GM12878 (cell line): ENCODE measurements around the gene PYM1. TPM values are rescaled to one million over a fixed set of nuclear protein-coding genes. Genes with fewer than 3 reads are reported as not detected.
A peak's percentile ranks its signal among the peaks of the same experiment; 100 is the strongest.
"Not testable (repeated sequence)": the region's sequence is repeated elsewhere in the genome, so short reads cannot be mapped to it uniquely, and the experiment has no call there.

Experiments
- ATAC-seq: fragments of 200-7000 bp; cut with Tn5 transposase; 3 replicates; pipeline ENCODE4 v1.9.1; 2020; ENCODE audit warnings: mild to moderate bottlenecking, moderate library complexity
- BruUV-seq: library from RNA; stranded (reverse); fragments of 400-500 nt; replicated peaks from 2 replicates; lab custom pipeline; 2021; lab: Mats Ljungman, UMichigan
- CTCF ChIA-PET: fragments of 300-600 bp; sonication (Branson Sonifier 250); formaldehyde crosslinking; extraction: SDS; loops from one replicate; lab custom pipeline; 2021; ENCODE audit warnings: inconsistent platforms; lab: Yijun Ruan, JAX
- POLR2A ChIA-PET: fragments of 350-600 bp; formaldehyde crosslinking; extraction: SDS; loops from one replicate; lab custom pipeline; 2021; ENCODE audit warnings: inconsistent platforms; lab: Charles Lee
- RAD21 ChIA-PET: fragments of 300-600 bp; sonication (Branson Sonifier 250); formaldehyde crosslinking; loops from one replicate; lab custom pipeline; 2023; ENCODE audit warnings: antibody characterized with exemption; ENCODE audit not compliant: unreplicated experiment; lab: Charles Lee
- SMC1A ChIA-PET: fragments of 300-600 bp; sonication (Branson Sonifier 250); formaldehyde crosslinking; loops from one replicate; lab custom pipeline; 2023; ENCODE audit not compliant: unreplicated experiment, uncharacterized antibody; lab: Charles Lee
- DNase-seq: peaks from one replicate; pipeline ENCODE4 v3.0.0-alpha.2; 2011; ENCODE audit warnings: low read depth, low spot score
- FAIRE-seq: peaks from 3 replicates; lab custom pipeline; 2011; peaks lifted over from hg19 to GRCh38; lab: Jason Lieb, UNC
- H2AFZ ChIP-seq: 2 replicates; pipeline ENCODE4 v1.6.0; 2011; ENCODE audit warnings: low read depth, low read length, control low read depth; ENCODE audit not compliant: control insufficient read depth
- H3K27ac ChIP-seq: 2 replicates; pipeline ENCODE4 v1.5.1; 2011; ENCODE audit warnings: control low read depth; ENCODE audit not compliant: control insufficient read depth, insufficient read depth
- H3K27me3 ChIP-seq, 2 experiments: replicated peaks in 1 of 2; 2 replicates each; pipeline versions ENCODE4 v1.6.0 to v1.6.1; 2011; ENCODE audit warnings: low read length in 1 of 2; ENCODE audit not compliant: control insufficient read depth in 2 of 2, insufficient read depth in 2 of 2
- H3K36me3 ChIP-seq, 2 experiments: 2 replicates each; pipeline ENCODE4 v1.5.1; 2011; ENCODE audit warnings: low read length in 1 of 2; ENCODE audit not compliant: control insufficient read depth in 2 of 2, insufficient read depth in 2 of 2
- H3K4me1 ChIP-seq: 2 replicates; pipeline ENCODE4 v1.6.1; 2011; ENCODE audit warnings: mild to moderate bottlenecking, low read length, moderate library complexity, mixed read lengths; ENCODE audit not compliant: control insufficient read depth, insufficient read depth
- H3K4me2 ChIP-seq: 2 replicates; pipeline ENCODE4 v1.6.0; 2011; ENCODE audit warnings: control low read depth; ENCODE audit not compliant: control insufficient read depth, insufficient read depth
- H3K4me3 ChIP-seq: fragments of 200-600 bp; sonication (generic); 2 replicates; pipeline ENCODE4 v1.5.1; 2016
- H3K79me2 ChIP-seq: 2 replicates; pipeline ENCODE4 v1.6.0; 2011; ENCODE audit warnings: low read length; ENCODE audit not compliant: control insufficient read depth, insufficient read depth
- H3K9ac ChIP-seq: 2 replicates; pipeline ENCODE4 v1.8.0; 2011; ENCODE audit warnings: low read length, control low read depth, mixed read lengths; ENCODE audit not compliant: control insufficient read depth, insufficient read depth
- H3K9me3 ChIP-seq: replicated peaks from 3 replicates; pipeline ENCODE4 v1.5.1; 2011; ENCODE audit warnings: mild to moderate bottlenecking, low read length; ENCODE audit not compliant: control insufficient read depth, insufficient read depth
- H4K20me1 ChIP-seq: 2 replicates; pipeline ENCODE4 v1.6.0; 2011; ENCODE audit not compliant: control insufficient read depth, insufficient read depth
- CBX5 ChIP-seq: sonication (generic); IDR thresholded peaks from 2 replicates; pipeline ENCODE4 v1.6.1; 2016; ENCODE audit warnings: low read depth, moderate library complexity, mild to moderate bottlenecking, inconsistent platforms
- TARDBP ChIP-seq: IDR thresholded peaks from 2 replicates; pipeline ENCODE4 v1.6.1; 2016; ENCODE audit warnings: borderline replicate concordance
- WGBS: methylation state at CpG from one replicate; pipeline ENCODE4 v1.1.6; 2016; ENCODE audit warnings: low lambda C conversion rate; ENCODE audit not compliant: insufficient replicate concordance, insufficient coverage; ENCODE audit errors: missing lambda C conversion rate; 5-methylcytosine and 5-hydroxymethylcytosine counted together
- in situ Hi-C: fragments of 300-500 bp; cut with MboI; formaldehyde crosslinking; loops from 9 replicates; pipeline ENCODE4 v1.14.3; 2018; ENCODE audit warnings: mixed read lengths
- intact Hi-C: fragments of 100-400 bp; cut with micrococcal nuclease; formaldehyde crosslinking; loops from one replicate; pipeline ENCODE4 v1.14.2; 2022; ENCODE audit not compliant: unreplicated experiment
- polyA plus RNA-seq, 11 experiments: library from polyadenylated mRNA; depleted of rRNA in 4 of 11; unstranded in 6 of 11; stranded (reverse) in 5 of 11; fragments of >200 nt; fragmentation: Nextera tagmentation in 4 of 11; fragmentation: Illumina TruSeq in 1 of 11; extraction: Ambion mirVana in 4 of 11; extraction: Trizol in 1 of 11; gene quantifications; 1 replicate in 1 of 11; 2 replicates in 10 of 11; pipeline versions ENCODE4 v1.2.1 to v1.2.3, GENCODE V29; 2011 to 2016; ENCODE audit warnings: inconsistent platforms in 2 of 11, missing spikeins in 2 of 11, low read depth in 1 of 11
- total RNA-seq, 4 experiments: library from RNA; depleted of rRNA in 3 of 4; stranded (reverse); fragments of >200 nt in 3 of 4; fragmentation: Illumina TruSeq in 1 of 4; extraction: Trizol in 1 of 4; gene quantifications; 2 replicates each; pipeline versions ENCODE4 v1.2.1 to v1.2.3, GENCODE V29; 2013 to 2021

The PYM1 gene
- total and polyA plus RNA-seq, 10 of the 15 experiments (the other 5 are each of a cell fraction or from before 2014, with no cell fraction given) = 33.9 to 93.4 (median 55.8) TPM

DNA sequence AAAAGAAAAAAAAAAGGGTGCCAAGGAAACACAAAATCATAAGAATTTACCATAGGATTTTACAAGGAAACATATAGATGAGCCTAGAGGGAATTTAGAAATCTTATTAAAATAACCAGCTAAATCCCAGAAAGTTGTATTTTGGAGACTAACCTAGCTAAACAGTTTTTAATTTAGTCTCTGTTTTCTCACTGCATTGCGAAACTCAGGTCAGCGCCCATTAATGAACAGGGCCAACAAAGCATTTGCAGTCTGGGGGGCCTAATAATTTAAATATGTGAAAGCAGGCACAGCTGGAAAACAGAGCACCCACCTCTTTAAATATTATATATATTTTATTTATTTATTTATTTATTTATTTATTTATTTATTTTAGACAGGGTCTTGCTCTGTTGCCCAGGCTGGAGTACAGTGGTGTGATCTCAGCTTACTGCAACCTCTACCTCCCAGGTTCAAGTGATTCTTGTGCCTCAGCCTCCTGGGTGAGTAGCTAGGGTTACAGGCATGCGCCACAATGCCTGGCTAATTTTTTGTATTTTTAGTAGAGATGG, 61.2 kb downstream of the PYM1 start:
- H3K4me1 ChIP-seq, H3K27ac ChIP-seq, H4K20me1 ChIP-seq, in situ Hi-C loops, H3K9me3 ChIP-seq, H3K4me2 ChIP-seq, POLR2A ChIA-PET, FAIRE-seq, H3K36me3 ChIP-seq, H2AFZ ChIP-seq, H3K9ac ChIP-seq, H3K27me3 ChIP-seq, H3K79me2 ChIP-seq, DNase-seq, intact Hi-C loops, ATAC-seq, SMC1A ChIA-PET, RAD21 ChIA-PET, BruUV-seq, H3K4me3 ChIP-seq: not testable (repeated sequence)
- CTCF ChIA-PET = interaction anchor here (0.5 kb wide), 1 partner anchor 1462 kb away, joined by 3 read pairs; no protein-coding TSS in a partner anchor
- WGBS = 95% methylated on average over 3 of the region's 3 CpGs

DNA sequence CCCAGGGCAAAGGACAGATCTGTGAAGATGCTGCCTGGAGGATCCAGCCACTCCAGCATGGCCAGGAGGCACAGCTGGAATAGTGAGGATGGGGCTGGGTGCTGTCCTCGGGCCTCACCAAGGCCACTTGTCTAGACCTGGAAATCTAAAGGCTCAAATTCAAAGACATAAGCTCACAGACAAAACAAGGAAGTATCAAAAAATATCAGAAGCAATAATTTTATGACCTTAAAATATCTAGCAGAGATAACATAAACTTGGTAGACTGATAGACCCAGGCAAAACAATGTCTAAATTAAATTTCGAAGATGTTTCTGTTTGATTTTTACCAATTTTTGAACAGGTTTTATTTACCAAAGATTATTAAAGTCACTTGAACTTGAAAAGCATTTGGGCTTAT, 62.4 kb downstream of the PYM1 start:
- H3K27ac ChIP-seq = no peak overlapping the region
- H4K20me1 ChIP-seq = no peaks in the 10 kb centered on the region
- DNase-seq (no peak), ATAC-seq (no peak), FAIRE-seq (no peak)
- intact Hi-C loops = no loop called here
- H3K4me3 ChIP-seq = no peak overlapping the region
- ChIA-PET POLR2A (interaction anchor here (0.7 kb wide), 1 partner anchor 36 kb away, joined by 3 read pairs; the partner anchor contains the start of gene DNAJC14), RAD21 (no interaction called here), SMC1A (no interaction called here), CTCF (interaction anchor here (0.7 kb wide), 1 partner anchor 204 kb away, joined by 3 read pairs; no protein-coding TSS in a partner anchor)
- H3K36me3 ChIP-seq = no peaks in the 10 kb centered on the region
- H3K27me3 ChIP-seq = no peaks in the 10 kb centered on the region
- no peak overlapping the region for H3K4me2 ChIP-seq
- no peaks in the 10 kb centered on the region for H3K4me1 ChIP-seq
- TF ChIP-seq CBX5 (0 out of 2 replicates have a peak, but pooled peaks have one; percentile 57), TARDBP (no peak)
- no peak overlapping the region for H2AFZ ChIP-seq
- WGBS = 95% methylated on average over 2 of the region's 2 CpGs
- BruUV-seq = no TSS peak
- H3K9me3 ChIP-seq = peaks cover 4% of the 10 kb centered on the region; the same call in 1 of the 3 replicates
- no peak overlapping the region for H3K9ac ChIP-seq
- H3K79me2 ChIP-seq = no peaks in the 10 kb centered on the region
- in situ Hi-C loops = no loop called here

DNA sequence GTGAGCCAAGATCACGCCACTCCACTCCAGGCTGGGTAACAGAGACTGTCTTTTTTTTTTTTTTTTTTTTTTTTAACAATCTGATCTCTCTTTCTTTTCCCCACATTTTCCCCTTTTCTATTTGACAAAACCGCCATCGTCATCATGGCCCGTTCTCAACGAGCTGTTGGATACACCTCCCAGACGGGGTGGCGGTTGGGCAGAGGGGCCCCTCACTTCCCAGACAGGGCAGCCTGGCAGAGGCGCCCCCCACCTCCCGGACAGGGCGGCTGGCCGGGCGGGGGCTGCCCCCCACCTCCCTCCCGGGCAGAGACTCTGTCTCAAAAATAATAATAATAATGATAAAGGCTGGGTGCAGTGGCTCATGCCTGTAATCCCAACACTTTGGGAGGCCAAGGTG, 64.8 kb downstream of the PYM1 start:
- H2AFZ ChIP-seq, H3K79me2 ChIP-seq, in situ Hi-C loops, ATAC-seq, CTCF ChIA-PET, BruUV-seq, H3K36me3 ChIP-seq, intact Hi-C loops, H3K4me3 ChIP-seq, H3K9me3 ChIP-seq, H3K27me3 ChIP-seq, H4K20me1 ChIP-seq, FAIRE-seq, H3K4me2 ChIP-seq, H3K9ac ChIP-seq, DNase-seq, H3K4me1 ChIP-seq, H3K27ac ChIP-seq: not testable (repeated sequence)
- POLR2A ChIA-PET = interaction anchor here (0.6 kb wide), 2 partner anchors 11 to 112 kb away, joined by 3 to 4 read pairs; no protein-coding TSS in a partner anchor
- RAD21 ChIA-PET = interaction anchor here (0.8 kb wide), 1 partner anchor 36 kb away, joined by 3 read pairs; no protein-coding TSS in a partner anchor
- SMC1A ChIA-PET = interaction anchor here (0.7 kb wide), 1 partner anchor 63 kb away, joined by 3 read pairs; no protein-coding TSS in a partner anchor
- 62% methylated on average over 13 of the region's 13 CpGs for WGBS
